Measurements from ENCODE around the gene ABTB2.

The ABTB2 gene

GRCh38 chr11:34341931-34342533, 15.8 kb downstream of the ABTB2 start:
- POLR2A ChIA-PET (ENCODE audit: low non-redundant PET) = no interaction called here
- H3K27ac ChIP-seq = no peak overlapping the region
- CTCF ChIA-PET = no interaction called here
- TF ChIP-seq, protein P1, sequence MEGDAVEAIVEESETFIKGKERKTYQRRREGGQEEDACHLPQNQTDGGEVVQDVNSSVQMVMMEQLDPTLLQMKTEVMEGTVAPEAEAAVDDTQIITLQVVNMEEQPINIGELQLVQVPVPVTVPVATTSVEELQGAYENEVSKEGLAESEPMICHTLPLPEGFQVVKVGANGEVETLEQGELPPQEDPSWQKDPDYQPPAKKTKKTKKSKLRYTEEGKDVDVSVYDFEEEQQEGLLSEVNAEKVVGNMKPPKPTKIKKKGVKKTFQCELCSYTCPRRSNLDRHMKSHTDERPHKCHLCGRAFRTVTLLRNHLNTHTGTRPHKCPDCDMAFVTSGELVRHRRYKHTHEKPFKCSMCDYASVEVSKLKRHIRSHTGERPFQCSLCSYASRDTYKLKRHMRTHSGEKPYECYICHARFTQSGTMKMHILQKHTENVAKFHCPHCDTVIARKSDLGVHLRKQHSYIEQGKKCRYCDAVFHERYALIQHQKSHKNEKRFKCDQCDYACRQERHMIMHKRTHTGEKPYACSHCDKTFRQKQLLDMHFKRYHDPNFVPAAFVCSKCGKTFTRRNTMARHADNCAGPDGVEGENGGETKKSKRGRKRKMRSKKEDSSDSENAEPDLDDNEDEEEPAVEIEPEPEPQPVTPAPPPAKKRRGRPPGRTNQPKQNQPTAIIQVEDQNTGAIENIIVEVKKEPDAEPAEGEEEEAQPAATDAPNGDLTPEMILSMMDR (conservative IDR thresholded peaks at IDR 0.05; ENCODE audit: low read depth) = no peak
- no peak for DNase-seq (ENCODE audit: low spot score)

DNA sequence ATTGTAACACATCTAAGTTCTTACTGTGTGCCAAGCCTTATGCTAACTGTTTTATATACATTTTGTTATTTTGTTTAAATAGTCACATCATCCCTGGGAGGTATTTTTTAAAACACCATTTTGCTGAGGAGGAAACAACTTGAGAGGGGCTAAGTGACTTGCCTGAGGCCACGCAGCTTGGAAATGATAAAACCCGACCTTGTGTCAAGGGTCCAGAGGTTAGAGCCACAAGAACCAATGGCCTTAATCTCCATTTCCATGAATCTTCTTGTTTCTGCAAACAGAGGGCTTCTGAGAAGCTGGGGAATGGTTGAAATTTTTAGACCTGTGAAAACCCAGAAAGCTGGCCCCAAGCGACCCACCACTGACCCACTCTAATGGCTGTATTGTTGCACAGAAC, 16.7 kb downstream of the ABTB2 start:
- TF ChIP-seq, protein P1 (conservative IDR thresholded peaks at IDR 0.05; ENCODE audit: low read depth) = no peak
- H3K27ac ChIP-seq = no peak overlapping the region
- no peak for DNase-seq (ENCODE audit: low spot score)
- POLR2A ChIA-PET (ENCODE audit: low non-redundant PET) = no interaction called here
- CTCF ChIA-PET = interaction anchor here (0.5 kb wide), 1 partner anchor 16 kb away, joined by 3 read pairs; no protein-coding TSS in a partner anchor

DNA sequence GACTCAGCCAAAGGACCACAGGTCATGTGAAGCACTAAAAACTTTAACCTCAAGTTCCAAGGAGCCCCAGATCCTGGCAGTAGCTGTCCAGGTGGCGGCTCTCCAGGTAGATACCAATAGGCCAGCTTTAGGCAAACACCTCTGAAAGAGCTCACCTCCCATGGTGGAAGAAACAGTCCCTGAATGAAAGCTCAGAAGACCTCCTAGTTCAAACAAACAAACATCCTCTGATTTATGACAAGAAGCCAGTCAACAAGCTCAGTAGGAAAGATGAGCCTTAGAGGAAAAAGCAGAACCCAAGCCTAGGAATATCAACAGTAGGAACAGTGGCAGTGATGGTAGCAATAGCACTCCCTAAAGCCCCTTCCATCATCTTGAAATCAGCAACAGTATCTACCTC, 17.2 kb downstream of the ABTB2 start:
- TF ChIP-seq, protein P1 (conservative IDR thresholded peaks at IDR 0.05; ENCODE audit: low read depth) = no peak
- no peak for DNase-seq (ENCODE audit: low spot score)
- ChIA-PET POLR2A (ENCODE audit: low non-redundant PET) (no interaction called here), CTCF (interaction anchor here (0.5 kb wide), 1 partner anchor 15 kb away, joined by 3 read pairs; no protein-coding TSS in a partner anchor)
- H3K27ac ChIP-seq = no peak overlapping the region

DNA sequence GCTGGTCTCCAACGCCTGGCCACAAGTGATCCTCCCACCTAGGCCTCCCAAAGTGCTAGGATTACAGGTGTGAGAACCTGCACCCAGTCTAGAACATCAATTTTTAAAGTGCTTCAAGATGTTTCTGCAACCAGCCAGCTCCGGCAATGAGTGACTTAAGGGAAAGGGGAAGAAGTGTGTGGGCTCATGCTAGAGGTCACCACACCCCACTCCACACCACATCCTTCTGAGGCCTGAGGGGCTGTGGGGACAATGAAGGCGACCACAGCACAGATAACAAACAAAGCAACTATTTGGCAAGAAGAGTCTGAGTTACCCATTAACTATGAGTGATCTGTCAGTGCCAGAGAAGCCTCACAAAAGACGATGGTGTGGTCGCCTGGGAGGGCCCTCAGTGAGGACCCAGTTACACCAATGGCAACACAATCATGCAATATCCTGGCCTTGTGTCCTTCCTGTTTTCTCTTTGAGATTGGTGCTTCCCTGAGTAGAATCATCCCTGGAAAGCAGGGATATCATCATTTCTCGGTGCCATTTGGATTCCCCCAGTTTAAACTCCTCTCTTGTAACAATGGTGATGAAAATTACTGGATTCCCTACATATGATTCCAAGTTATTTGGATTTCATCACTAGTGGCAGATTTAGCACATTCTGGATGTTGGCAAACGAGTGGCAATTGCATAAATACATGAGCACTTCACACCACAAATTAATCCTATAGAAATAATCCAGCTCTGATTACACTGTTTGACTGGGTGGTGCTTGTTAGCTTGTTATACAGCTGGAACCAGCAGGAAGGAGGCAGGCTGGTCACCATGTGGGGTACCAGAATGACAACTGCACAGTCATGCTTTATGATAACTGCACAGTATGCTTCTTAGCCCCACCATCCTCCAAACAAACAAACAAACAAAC, 18.4 kb downstream of the ABTB2 start:
- no peak for DNase-seq (ENCODE audit: low spot score)
- TF ChIP-seq, protein P1 (conservative IDR thresholded peaks at IDR 0.05; ENCODE audit: low read depth) = no peak
- POLR2A ChIA-PET (ENCODE audit: low non-redundant PET) = no interaction called here
- no peak overlapping the region for H3K27ac ChIP-seq
- CTCF ChIA-PET = no interaction called here

DNA sequence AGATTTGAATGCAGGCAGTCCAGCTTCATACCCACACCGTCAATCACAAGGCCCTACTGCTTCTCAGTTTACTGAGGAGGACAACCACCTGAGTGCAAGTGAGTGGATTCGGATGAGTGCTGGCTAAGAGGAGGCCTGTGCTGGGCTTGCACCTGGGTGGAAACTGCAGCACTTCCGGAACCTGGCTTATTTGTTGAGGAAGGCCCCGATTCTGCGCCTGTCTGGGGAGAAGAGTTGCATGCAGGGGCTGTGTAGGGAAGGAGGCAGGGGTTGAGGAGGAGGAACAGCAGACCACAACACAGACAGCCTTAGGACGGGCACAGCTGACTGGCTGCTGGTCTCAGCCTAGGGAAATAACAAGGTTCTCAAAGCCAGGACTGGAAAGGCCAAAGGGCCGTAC, 20.8 kb downstream of the ABTB2 start:
- no peak for DNase-seq (ENCODE audit: low spot score)
- CTCF ChIA-PET = no interaction called here
- TF ChIP-seq, protein P1 (conservative IDR thresholded peaks at IDR 0.05; ENCODE audit: low read depth) = no peak
- no peak overlapping the region for H3K27ac ChIP-seq
- POLR2A ChIA-PET (ENCODE audit: low non-redundant PET) = no interaction called here

GRCh38 chr11:34335801-34336200, 22.0 kb downstream of the ABTB2 start:
- no peak for DNase-seq (ENCODE audit: low spot score)
- CTCF ChIA-PET = interaction anchor here (0.7 kb wide), 1 partner anchor 1273 kb away, joined by 3 read pairs; no protein-coding TSS in a partner anchor

More at GRCh38 chr11:34335801-34336200, 22.0 kb downstream of the ABTB2 start:
- no peak overlapping the region for H3K27ac ChIP-seq
- POLR2A ChIA-PET (ENCODE audit: low non-redundant PET) = no interaction called here
- TF ChIP-seq, protein P1 (conservative IDR thresholded peaks at IDR 0.05; ENCODE audit: low read depth) = no peak
